Upper lobe of left lung (tissue), 4 donors: ENCODE data around the gene VPS26C.

Source experiments
- POLR2A ChIP-seq, 4 donors: fragments of 450-650 bp; IDR thresholded peaks; one replicate each; pipeline ENCODE4 v1.5.1; 2016 to 2017; ENCODE audit warnings: antibody characterized with exemption in 4 of 4, mild to moderate bottlenecking in 2 of 4
- POLR2AphosphoS5 ChIP-seq, 2 donors: sonication (generic); formaldehyde crosslinking; IDR thresholded peaks; one replicate each; pipeline ENCODE4 v1.5.1; 2017; ENCODE audit warnings: antibody characterized with exemption in 2 of 2
- TF ChIP-seq, protein P1 (sequence below), 6 experiments: fragments of 450-650 bp in 4 of 6; fragments of 200-600 bp in 2 of 6; sonication (generic) in 2 of 6; IDR thresholded peaks; one replicate each; pipeline ENCODE4 v1.5.1; 2016 to 2019; ENCODE audit warnings: antibody characterized with exemption in 6 of 6

DNA sequence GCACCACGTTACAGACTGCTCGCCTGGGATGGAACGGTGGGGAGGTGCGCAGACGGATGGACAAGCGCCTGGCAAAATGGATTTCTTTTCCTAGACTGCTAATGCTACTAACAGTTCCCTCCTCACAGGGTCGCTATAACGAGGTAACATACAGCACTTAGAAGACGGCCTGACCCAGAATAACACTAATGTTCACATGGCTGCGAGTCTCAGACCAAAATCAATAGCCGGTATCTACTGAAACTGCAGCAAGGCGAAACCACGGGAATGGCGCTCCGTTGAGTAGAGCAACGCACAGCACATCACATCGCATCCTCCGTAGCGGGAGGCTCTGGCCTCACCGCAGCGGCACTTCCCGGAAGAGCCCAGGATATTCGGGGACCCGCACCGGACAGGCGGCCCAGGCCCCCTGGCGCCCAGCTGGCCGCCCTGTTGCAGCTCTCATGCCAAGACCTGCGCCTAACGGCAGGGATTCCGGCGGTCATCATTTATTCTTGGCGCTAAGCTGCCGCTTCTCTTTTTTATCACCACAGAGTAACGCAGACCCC is 46.6 kb downstream of the VPS26C start:
- TF ChIP-seq, protein P1, sequence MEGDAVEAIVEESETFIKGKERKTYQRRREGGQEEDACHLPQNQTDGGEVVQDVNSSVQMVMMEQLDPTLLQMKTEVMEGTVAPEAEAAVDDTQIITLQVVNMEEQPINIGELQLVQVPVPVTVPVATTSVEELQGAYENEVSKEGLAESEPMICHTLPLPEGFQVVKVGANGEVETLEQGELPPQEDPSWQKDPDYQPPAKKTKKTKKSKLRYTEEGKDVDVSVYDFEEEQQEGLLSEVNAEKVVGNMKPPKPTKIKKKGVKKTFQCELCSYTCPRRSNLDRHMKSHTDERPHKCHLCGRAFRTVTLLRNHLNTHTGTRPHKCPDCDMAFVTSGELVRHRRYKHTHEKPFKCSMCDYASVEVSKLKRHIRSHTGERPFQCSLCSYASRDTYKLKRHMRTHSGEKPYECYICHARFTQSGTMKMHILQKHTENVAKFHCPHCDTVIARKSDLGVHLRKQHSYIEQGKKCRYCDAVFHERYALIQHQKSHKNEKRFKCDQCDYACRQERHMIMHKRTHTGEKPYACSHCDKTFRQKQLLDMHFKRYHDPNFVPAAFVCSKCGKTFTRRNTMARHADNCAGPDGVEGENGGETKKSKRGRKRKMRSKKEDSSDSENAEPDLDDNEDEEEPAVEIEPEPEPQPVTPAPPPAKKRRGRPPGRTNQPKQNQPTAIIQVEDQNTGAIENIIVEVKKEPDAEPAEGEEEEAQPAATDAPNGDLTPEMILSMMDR (IDR thresholded peaks at IDR 0.05): peak in 2 of 6 experiments; percentile 23 to 25
- TF ChIP-seq POLR2A (IDR thresholded peaks at IDR 0.05): no peak
- TF ChIP-seq POLR2AphosphoS5 (IDR thresholded peaks at IDR 0.05): no peak
